Activated CD8-positive, alpha-beta memory T cell treated with anti-CD3 and anti-CD28 coated beads, Interleukin-2, amount 50 U/mL, for 48 hours (primary cell): ENCODE results near the gene GLCE.
"Not testable (repeated sequence)": the region's sequence is repeated elsewhere in the genome, so short reads cannot be mapped to it uniquely, and the experiment has no call there.

Experiments
- DNase-seq: peaks from one replicate; pipeline ENCODE4 v3.0.0-alpha.2; 2020

Gene GLCE

DNA sequence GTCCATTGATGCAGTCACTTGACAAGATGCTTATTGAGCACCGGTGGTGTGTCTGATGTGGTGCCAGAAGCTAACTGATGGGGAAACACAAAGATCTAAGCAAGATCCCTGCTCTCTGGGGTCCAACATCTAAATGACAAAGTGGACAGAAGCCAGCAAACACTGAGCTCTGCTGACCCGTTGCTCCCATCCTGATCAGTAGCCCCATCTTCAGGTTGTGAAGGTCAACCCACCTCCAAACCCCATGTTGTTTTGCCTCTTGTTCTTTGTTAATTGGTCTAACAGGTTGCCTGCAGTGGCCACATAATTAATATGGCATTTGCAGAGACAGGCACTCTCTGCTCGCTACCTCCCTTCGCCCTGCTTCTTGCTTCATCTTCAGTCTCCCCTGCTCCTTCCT, 21.5 kb upstream of the GLCE start:
- DNase-seq, result no peak

DNA sequence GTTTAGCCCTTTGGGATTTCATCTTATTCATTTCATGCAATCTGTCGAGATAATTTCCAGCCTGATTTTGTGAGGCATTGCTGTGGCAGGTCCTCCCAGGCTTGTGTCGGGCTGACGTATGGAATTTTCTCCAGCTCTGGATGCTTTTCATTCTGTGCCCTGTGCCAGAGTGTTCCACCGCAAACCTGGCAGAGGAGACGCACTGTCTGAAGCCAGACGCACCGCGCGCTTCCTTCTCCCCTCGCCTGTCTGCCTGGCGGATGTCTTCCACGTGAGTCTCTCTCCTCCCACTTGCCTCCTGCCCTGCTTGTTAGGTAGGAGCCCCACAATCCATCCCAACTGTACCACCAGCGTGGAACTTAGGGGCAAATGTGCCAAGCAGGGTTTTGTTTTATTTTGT, 20.1 kb upstream of the GLCE start:
- no peak for DNase-seq

DNA sequence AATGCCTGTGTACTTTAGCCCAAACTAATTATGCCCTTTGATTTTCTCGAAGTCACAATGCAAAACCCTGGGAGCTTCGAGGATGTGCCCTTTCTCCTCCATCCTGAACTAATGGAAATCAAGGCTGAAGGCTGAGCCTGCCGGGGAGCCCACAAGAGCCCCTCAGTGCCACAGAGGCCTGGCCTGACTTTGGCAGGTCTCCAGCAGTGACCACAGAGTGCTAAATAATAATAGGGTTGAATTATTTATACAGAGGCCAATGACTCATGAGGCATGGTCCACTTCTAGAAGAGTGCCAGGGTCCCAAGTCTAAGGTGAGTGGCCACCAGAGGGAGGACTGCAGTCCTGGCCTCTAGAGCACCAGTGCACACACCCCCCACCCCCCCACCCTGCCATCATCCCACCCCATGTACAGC, 19.1 kb upstream of the GLCE start:
- DNase-seq, result no peak

DNA sequence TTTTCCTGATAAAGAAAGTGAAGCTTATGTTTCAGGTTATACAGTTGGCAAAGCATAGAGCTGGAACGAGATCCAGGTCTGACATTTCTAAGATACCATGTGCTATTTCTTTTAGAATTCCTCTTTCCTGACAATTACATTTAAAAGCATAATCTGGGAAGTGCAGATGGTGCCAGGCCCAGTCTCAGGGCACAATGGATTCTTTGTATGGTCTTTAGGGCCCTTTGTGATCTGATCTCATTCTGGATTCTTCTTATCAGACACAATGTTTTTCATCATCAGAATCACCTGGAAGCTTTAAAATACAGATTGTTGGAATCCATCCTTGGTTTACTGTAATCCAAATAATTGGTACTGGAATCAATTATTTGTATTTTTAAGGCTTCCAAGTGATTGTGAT, 18.6 kb upstream of the GLCE start:
- DNase-seq, result no peak

DNA sequence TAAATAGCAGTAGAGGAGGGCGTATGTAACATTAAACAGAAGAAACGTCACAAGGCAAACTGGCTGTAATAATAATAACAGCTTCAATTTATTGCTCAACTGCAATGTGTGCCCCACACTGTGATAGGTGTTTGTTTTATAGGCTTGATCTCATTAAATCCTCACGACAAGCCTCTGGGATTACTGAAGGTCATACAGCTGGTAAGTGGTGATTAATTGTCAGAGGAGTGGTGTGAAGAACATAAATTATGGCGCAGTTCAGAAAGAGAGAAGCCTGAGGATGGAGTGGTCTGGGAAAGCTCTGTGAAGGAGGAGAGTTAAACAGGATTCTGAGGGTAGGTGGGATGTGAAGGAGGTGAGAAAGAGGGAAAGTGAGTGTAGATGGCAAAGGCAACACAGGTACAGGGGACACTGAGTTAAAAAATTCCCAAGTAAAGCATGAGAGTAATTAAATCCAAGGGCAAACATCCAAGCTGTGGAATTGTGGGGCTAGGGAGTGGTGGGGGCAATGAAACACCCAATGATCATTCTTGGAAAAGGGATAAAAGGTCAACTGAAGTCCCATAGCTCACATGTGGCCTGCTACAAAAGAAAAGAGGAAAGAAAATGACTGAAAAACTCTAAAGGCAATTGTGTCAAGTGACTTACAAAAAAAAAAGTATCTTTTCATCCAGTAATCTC, 16.5 kb upstream of the GLCE start:
- DNase-seq, result no peak

DNA sequence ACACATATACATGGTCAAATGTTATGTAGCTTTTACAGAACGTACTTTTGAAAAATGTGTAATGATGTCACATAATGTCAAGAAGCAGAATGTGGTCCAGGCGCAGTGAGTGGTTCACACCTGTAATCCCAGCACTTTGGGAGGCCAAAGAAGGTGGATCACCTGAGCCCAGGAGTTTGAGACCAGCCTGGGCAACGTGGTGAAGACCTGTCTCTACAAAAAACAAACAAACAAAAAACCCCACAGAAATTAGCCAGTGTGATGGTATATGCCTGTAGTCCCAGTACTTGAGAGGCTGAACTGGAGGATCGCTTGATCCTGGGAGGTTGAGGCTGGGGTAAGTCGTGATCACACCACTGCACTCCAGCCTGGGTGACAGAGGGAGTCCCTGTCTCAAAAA, 15.9 kb upstream of the GLCE start:
- DNase-seq, result no peak

DNA sequence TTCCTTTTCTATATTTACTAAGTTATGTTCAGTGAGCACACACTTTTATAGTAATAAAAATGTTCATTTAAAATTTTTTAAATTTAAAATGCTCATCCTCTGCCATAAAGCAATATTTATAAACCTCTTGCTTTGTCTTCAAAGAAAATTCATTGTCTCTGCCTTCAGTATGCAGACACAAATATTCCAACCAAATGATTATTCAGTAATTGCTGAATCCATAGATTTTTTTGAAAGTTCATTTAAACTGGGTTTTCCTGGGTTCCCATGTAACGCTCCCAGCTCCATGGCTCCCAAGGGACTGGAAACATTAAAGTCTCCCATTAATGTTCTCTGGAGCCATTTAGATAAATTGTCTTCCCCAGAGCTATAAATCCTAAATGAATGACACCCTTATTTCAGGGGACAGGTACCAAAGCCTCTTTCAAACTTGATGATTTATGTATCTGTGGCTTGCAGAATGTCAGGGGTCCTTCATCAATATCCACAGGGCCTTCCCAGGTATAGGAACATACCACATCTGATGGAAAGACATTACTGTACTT, 15.2 kb upstream of the GLCE start:
- DNase-seq, result no peak

DNA sequence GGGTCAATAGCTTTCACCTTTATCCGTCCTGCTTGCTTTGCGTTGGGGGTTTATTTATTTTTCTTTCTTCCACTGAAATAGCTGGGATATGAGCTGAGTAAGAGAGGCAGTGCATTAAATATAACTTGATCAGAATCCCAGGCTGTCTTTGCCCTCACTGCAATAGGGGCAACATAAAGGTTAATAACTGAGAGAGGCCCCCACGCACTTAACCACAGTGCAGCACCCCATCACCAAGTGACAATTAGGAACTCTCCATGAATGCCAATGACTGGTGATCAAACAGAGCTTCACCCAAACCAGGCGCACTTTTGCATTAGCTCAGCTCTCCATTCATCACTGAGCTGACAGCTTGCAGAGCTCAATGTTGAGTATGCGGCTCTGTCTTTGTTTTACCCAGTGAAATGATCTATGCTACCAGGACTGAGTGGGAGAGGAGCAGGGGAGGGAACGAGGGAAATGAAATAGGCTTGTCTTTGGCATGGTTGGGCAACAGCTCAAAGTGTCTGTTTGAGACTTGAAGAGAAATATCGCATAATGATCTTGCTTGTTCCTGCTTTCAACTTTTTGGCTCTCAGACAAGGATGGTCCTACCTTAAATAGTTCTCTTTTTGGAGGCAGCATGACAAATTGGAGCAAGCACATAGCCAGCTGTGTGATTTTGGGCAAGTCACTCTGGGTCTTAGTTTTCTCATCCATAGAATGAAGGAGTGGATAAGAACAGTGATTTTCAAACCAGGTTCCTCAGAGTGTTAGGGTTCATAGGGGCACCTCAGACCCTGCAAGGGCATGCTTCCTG, 14.5 kb upstream of the GLCE start:
- no peak for DNase-seq

DNA sequence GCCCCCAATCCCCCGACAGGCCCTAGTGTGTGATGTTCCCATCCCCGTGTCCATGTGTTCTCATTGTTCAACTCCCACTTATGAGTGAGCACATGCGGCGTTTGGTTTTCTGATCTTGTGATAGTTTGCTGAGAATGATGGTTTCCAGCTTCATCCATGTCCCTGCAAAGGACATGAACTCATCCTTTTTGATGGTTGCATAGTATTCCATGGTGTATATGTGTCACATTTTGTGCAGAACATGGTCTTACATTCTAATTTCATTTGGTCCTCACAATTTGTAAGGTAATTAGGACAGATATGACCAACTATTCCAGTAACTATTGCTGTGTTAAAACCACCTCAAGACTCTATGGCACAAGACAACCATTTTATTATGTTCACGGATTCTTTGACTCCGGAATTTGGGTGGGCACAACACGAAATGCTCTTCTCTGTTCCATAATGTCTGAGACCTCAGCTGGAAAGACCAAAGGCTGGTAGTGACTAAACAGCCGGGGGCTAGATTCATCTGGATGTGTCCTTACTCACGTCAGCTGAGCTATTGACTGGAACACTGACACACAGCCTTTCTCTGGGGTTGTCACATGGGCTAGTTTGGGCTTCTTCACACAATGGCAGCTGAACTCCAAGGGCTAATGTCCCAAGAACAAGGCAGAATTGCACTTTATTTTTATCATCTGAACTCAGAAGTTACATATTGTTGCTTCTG, 13.6 kb upstream of the GLCE start:
- no peak for DNase-seq

DNA sequence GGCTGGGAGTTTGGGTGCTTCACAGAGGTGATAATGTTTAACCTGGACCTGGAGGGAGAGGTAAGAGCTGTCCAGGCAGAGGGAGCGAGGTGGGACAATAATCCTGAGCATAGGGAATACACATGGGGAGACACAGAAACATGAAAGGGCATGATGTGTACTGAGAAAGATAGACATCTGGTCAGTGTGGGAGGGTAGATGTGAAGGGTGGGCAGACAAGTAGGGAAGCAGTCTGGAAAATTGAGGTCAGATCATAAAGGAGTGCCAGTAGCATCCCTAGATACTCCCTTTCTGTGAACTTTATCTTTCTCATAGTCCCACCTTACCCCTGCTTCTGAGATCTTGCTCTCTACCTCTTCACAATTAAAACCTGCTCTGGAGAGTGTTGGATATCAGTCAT, 12.0 kb upstream of the GLCE start:
- no peak for DNase-seq

DNA sequence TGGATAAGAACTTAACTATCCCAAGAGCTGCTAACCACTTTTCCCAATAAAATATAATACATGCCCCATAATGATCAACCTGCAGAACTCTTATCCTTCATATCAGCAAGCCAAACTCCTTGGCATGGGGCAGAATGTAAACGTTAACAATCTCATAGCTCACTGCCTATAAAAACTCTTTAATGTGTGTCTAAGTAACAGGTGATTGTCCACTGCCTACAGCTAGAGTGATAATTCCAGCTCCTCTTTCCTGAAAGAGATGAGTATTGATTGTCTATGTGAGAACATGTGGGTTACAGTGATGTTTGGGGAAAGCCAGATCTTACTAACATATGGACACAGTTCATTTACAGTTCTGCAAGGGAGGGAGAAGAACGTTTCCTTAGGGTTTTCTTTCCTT, 11.3 kb upstream of the GLCE start:
- no peak for DNase-seq

DNA sequence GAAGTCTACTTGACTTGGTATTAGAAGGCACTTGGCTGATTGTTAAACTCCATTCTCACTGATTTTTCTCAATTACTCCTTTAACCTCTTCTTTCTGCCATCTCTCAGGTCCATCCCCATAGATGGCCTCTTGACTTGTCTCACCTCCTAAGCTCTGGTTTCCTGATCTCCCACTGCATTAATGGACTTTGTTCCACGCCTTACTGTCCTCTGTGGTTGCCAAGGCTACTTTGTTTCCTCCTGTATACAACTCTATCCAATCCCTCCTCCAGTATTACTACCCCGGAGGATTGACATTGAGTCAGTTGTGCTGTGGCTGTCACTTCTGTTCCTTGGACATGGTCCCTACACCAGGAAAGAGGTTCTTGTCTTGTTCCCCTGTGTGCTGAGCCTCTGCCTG, 10.6 kb upstream of the GLCE start:
- no peak for DNase-seq

DNA sequence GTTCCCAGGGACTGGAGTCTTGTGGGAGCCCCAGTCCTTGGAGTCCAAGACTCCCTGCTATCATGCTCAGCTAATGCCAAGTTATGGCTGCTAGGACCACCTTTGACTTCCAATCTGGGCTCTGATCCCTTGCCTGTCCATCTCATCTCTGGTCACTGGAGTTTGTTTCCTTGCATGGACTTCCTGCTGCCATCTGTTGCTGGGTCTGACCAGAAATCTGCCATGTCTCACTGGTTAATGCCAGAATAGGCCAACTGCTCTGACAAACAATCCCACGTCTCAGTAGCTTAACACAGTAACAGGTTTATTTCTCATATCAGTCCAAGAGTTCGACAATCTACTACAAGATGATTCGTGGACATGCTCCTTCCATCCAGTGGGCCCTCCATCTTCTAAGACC, 10.1 kb upstream of the GLCE start:
- no peak for DNase-seq

DNA sequence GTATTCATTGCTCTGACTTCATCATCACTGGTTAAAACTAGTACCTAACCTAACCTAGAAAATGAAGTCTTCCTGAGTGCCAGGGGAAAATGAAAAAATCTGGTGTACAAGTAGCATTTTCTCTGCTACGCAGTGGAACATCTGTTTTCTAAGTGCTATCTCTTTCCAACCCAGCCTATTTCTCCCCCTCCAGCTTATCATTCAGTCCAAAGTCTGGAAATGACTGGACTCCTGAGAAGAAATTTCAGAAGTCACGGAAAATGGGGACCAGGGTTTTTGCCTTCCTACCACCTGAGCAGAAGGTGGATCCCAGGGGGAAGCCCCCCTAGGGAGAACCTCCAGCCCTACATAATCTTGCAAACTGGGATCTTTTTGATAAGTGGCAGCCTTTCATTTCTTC, 9.6 kb upstream of the GLCE start:
- DNase-seq, result no peak

DNA sequence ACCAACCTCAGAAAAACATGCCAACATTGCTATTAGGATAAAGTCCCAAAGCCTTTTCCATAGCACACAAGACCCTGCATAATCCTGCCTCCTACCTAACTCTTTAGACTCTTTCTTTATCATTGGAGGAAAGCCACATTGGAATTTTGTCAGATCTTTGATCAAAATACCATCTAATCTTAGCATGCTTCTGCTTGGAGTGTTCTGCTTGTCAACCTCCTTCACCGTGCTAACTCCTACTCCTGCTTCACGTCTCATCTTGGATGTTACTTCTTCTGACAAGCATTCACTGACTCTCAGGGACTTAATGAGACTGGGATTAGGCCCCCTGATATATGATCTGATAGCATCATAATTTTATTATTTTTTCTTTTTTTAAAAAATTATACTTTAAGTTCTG, 7.4 kb upstream of the GLCE start:
- no peak for DNase-seq

DNA sequence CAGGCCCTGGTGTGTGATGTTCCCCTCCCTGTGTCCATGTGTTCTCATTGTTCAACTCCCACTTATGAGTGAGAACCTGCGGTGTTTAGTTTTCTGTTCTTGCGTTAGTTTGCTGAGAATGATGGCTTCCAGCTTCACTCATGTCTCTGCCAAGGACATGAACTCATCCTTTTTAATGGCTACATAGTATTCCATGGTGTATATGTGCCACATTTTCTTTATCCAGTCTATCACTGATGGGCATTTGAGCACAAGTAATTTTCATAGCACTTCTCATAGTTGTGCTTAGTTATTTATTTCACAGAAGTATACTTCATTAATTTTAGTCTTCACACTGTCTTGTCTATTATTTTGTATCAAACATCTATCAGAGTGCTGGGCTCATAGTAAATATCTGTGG, 6.8 kb upstream of the GLCE start:
- not testable (repeated sequence) for DNase-seq

DNA sequence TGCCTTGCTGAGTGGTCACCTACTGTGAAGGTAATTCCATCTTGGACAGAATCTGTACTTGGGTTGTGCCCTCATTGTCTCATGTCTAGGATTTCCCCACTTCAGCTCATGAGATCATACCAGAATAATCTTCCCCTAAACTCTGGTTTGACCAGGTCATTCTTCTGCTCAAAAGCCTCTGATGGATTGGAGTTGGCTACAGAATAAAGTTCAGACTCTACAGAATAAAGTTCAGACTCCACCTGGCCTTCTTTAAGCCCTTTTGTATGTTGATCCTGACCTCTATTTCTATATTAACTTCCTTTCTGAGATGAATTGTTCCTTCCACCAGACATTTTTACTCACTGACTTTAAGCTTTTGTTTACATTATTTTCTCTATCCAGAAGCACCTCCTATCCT, 6.4 kb upstream of the GLCE start:
- no peak for DNase-seq

DNA sequence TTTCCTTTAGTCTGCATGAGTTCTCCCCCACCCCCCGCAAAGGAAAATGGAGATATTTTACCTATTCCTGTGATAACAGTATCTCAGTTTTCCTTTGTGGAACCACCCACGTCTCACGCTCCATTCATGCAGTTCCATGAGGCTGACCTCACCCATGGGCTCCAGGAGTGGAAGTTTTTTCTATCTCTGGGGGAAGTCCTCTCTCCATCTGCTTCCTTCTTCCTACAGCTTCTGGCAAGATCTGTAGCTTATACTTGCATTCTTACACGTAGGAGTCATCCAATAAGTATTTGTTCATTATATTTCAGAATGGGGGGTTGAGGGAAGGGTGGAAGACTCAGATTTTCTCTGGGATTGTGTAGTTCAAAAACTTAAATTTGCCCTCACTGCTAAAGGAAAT, 5.8 kb upstream of the GLCE start:
- DNase-seq, result no peak

DNA sequence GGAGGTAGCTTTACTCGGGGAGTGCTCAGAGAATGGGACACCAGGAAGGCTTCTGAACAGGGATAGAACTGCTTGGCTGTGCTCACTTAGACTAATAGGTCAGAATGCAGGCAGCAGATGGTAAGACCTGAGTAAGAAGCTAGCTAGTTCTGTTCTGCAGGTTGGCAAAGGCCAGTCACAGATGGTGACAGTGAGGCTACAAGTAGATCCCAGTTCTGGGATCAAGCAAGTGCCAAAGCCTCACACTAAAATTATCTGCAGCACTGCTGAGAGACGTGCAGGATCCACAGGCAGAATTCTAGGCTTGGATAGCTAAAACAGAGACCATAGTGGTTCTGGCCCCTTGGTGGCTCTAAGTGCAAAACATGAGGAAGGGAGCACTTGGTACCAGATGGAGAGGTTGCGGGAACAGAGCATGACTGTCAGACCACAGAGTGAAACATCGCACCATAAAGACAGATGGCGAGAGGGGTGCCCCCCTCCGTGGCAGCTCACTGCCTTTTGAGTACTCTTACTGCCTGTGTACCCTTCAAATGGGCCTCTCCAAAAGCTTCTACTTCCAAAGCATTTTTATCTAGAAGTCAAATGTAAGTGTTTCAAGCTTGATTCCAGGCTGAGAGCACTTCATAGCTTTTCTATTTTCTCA, 3.6 kb upstream of the GLCE start:
- DNase-seq, result no peak

DNA sequence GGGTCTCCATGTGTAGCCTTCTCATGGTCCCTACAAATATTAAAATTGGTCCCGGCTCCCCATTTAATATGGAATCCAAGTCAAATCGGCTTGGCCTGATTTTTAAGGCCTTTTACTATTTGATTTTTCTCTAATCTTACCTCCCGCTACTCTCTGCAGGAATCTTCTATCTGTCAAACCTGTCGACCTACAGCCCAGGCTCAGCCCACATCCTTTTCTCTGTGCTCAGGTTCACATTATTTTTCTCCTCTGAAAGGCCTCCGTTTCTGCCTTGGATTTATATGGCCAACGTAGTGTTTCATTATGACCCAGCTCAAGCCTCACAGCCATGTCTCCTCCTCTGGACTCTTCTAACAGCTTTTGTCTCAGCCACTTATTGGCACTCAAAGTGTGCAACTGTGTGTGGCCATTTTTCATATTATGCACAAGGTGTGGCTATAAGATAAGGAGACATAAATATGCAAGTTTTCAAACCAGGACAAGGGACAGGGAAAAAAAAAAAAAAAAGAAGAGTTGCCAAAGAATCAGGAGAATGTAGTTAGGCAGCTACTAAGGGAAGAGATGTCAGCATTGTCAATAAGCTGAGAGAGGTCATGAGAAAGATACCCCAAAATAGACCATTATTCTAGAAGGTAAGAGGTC, 2.1 kb upstream of the GLCE start:
- DNase-seq, result no peak

DNA sequence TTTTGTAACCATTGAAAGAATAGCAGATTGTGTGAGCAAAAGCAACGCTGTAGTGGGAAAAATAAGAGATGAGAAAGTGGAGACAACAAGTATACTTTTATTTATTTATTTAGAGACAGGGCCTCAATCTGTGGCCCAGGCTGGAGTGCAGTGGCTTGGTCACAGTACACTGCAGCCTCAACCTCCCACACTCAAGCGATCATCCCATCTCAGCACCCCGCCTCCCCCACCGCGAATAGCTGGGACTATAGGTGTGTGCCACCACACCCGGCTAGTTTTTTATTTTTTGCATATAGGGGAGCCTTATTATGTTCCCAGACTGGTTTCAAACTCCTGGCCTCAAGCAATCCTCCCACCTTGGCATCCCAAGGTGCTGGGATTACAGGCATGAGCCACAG, 1.6 kb upstream of the GLCE start:
- no peak for DNase-seq

DNA sequence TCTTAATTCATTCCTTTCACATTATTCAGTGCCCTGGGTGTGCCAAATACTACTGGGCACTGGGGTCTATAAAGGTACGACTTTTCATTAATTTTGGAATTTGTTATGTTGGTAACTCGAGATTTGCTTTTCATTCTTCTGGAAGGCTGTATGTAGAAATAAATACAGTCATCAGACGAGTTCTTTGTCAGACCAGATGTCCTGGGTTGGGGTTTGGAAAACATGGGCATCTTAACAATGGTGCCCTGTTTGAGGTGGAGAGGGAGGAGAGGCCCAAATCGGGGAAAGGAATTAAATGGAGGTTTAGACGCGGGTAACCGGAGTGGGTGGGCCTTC, 662 bp upstream of the GLCE start:
- no peak for DNase-seq
